ENCODE measurements around the gene KIF5A.

DNA sequence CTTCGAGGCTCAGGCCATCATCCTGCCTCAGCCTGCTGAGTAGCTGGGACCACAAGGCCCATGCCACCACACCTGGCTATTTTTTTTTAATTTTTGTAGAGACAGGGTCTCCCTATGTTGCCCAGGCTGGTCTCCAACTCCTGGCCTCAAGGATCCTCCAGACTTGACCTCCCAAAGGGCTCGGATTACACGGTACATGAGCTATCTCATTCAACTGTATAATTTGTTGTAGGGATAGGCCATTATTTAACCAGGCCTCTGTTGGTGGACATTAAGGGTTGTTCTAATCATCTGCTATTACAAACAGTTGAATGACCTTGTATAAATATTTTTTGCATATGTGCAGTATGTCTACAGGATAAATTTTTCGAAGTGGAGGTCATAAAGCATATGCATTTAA lies 9.0 kb downstream of the KIF5A start:
- TF ChIP-seq, protein P1, sequence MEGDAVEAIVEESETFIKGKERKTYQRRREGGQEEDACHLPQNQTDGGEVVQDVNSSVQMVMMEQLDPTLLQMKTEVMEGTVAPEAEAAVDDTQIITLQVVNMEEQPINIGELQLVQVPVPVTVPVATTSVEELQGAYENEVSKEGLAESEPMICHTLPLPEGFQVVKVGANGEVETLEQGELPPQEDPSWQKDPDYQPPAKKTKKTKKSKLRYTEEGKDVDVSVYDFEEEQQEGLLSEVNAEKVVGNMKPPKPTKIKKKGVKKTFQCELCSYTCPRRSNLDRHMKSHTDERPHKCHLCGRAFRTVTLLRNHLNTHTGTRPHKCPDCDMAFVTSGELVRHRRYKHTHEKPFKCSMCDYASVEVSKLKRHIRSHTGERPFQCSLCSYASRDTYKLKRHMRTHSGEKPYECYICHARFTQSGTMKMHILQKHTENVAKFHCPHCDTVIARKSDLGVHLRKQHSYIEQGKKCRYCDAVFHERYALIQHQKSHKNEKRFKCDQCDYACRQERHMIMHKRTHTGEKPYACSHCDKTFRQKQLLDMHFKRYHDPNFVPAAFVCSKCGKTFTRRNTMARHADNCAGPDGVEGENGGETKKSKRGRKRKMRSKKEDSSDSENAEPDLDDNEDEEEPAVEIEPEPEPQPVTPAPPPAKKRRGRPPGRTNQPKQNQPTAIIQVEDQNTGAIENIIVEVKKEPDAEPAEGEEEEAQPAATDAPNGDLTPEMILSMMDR (conservative IDR thresholded peaks at IDR 0.05 in 1 of 2, IDR thresholded peaks at IDR 0.05 in 1 of 2; ENCODE audit: extremely low read depth in 1 of 2, insufficient read depth in 1 of 2, low read depth in 1 of 2, low read length in 2 of 2) = no peak
- no peak for TF ChIP-seq EZH2 (IDR thresholded peaks at IDR 0.05; ENCODE audit: borderline replicate concordance, low read length)

Data from mammary epithelial cell (primary cell).